Epithelial cell of esophagus (primary cell): ENCODE measurements around the gene MAP2K5.

Experiments used
- DNase-seq: peaks from one replicate; pipeline ENCODE4 v3.0.0; 2010; ENCODE audit warnings: low read depth
- H3K4me3 ChIP-seq: 2 replicates; pipeline ENCODE4 v1.5.1; 2011; ENCODE audit warnings: mild to moderate bottlenecking, low read length, control low read depth
- CTCF ChIP-seq: IDR thresholded peaks from 2 replicates; pipeline ENCODE4 v1.5.1; 2011; ENCODE audit warnings: low read depth, mild to moderate bottlenecking, low read length, control low read depth, inconsistent platforms; ENCODE audit not compliant: insufficient read depth; ENCODE audit errors: missing control alignments

The MAP2K5 gene

DNA sequence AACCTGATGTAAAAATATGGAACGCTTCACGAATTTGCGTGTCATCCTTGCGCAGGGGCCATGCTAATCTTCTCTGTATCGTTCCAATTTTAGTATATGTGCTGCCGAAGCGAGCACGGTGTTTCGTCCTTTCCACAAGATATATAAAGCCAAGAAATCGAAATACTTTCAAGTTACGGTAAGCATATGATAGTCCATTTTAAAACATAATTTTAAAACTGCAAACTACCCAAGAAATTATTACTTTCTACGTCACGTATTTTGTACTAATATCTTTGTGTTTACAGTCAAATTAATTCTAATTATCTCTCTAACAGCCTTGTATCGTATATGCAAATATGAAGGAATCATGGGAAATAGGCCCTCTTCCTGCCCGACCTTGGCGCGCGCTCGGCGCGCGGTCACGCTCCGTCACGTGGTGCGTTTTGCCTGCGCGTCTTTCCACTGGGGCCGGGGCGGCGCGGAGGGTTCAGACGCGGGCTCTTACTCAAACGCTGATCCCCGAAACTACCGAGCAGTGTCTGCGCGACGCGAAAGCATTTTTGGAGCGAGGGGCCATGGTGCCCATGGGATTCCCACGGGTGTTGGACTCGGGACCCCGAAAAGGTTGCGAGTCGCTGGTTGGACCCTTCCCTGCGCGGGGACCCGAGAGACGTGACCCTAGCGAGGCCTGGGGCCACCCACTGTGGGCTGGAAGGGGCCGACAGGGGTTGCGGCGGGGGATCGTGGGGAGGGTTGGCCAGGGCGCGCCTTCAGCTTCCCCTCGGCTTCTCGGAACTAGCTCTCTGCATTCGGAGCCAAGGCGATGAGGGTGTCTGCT is 297.6 kb downstream of the MAP2K5 start, which contains the start of gene RNU6-1:
Gene RNU6-1 (minus strand): TSS at position 117 of the 820 bp plus-strand sequence.
- TF ChIP-seq CTCF = no peak
- peak; percentile 89 for DNase-seq
- peak within 1 kb of the TSS; percentile 98 for H3K4me3 ChIP-seq

- peak overlapping the region; percentile 98 for H3K4me3 ChIP-seq
- DNase-seq = no peak
- no peak for TF ChIP-seq CTCF
Observed at GRCh38 chr15:67840749-67841512, 298.4 kb downstream of the MAP2K5 start.

- no peak for TF ChIP-seq CTCF
- H3K4me3 ChIP-seq = peak overlapping the region; percentile 98
- no peak for DNase-seq
Observed at GRCh38 chr15:67841513-67841762, 298.9 kb downstream of the MAP2K5 start.

- TF ChIP-seq CTCF = no peak
- H3K4me3 ChIP-seq = no peak overlapping the region
- no peak for DNase-seq
Observed at GRCh38 chr15:67843092-67843501, 300.6 kb downstream of the MAP2K5 start.

GRCh38 chr15:67843571-67844387 is 301.3 kb downstream of the MAP2K5 start:
- H3K4me3 ChIP-seq = no peak overlapping the region
- TF ChIP-seq CTCF = no peak
- no peak for DNase-seq

DNA sequence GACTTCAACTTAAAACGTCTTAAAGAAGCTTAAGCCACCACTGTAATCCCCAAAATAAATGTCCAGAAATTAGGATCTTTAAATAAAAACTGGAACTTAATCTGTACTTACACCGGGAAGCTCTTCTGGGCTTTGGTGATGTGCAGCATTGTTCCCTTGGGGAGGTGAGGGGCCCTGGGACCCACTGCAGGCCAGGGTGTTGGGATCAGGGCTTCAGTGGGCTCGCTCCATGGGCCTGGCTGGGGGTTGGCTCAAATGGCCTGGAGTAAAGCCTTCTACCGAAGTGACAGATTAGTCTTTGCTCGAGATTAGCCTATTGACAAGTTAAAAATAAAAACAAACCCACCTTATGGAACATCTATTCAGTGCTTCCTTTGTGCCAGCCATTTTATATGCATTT is 303.5 kb downstream of the MAP2K5 start:
- DNase-seq = no peak
- TF ChIP-seq CTCF = no peak
- H3K4me3 ChIP-seq = no peak overlapping the region
